Loucy (cell line): ENCODE data around the gene PDE4D.

Experiments used
- CTCF ChIP-seq: fragments of 200-600 bp; sonication (generic); conservative IDR thresholded peaks from 2 replicates; pipeline ENCODE4 v1.5.1; 2014; ENCODE audit warnings: mild to moderate bottlenecking, antibody characterized with exemption, low read length
- EZH2phosphoT487 ChIP-seq: fragments of 200-600 bp; IDR thresholded peaks from 2 replicates; pipeline ENCODE4 v1.6.1; 2018; ENCODE audit warnings: antibody characterized with exemption, mild to moderate bottlenecking, moderate library complexity, borderline replicate concordance

DNA sequence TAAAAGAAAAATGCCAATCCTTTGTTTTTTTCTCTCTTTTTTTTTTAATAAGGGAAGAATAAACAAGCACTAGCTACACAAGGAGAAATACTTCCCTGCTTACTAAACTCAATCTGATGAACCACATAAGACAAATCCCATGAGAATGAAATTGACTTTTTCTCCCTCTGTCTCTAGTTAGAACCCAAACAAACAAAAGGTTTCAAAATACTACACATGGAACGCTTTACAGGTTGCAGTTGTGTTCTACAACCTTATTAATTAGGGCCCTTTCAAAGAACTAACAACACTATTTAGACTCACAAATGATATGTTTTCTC lies 124.5 kb downstream of the PDE4D start:
- TF ChIP-seq CTCF (no peak), EZH2phosphoT487 (no peak)
